NCI-H1092 (cell line): ENCODE measurements around the gene GPR149.
"Not testable (repeated sequence)": the region's sequence is repeated elsewhere in the genome, so short reads cannot be mapped to it uniquely, and the experiment has no call there.

Experiments used
- DNase-seq: peaks from one replicate; lab custom pipeline; 2025; lab: John Stamatoyannopoulos, UW

The GPR149 gene, protein sequence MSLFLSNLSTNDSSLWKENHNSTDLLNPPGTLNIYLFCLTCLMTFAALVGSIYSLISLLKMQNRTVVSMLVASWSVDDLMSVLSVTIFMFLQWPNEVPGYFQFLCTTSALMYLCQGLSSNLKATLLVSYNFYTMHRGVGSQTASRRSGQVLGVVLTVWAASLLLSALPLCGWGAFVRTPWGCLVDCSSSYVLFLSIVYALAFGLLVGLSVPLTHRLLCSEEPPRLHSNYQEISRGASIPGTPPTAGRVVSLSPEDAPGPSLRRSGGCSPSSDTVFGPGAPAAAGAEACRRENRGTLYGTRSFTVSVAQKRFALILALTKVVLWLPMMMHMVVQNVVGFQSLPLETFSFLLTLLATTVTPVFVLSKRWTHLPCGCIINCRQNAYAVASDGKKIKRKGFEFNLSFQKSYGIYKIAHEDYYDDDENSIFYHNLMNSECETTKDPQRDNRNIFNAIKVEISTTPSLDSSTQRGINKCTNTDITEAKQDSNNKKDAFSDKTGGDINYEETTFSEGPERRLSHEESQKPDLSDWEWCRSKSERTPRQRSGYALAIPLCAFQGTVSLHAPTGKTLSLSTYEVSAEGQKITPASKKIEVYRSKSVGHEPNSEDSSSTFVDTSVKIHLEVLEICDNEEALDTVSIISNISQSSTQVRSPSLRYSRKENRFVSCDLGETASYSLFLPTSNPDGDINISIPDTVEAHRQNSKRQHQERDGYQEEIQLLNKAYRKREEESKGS

DNA sequence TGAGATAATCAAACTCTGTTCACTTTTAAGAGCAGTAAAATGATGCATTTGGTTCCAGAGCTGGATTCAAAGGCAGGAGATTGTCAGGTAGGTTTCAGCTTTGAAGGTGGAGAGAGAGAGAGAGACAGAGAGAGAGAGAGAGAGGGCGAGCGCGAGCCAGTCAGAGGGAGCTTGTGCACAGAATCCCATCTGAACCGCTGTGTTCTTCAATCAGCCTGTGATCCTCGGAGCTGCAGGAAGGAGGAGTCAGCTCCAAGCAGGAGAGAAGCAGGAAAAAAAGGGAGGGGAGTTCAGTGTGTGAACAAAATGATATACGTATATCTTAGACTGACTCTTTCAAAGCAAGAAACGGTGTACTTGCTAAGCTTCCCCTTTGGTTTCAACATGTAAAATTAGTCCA lies at the start of gene GPR149:
Gene GPR149, minus strand, starts transcription at position 177 of the 400 bp plus-strand sequence. CDS start 575 bp downstream, outside the sequence.
- DNase-seq, result no peak

DNA sequence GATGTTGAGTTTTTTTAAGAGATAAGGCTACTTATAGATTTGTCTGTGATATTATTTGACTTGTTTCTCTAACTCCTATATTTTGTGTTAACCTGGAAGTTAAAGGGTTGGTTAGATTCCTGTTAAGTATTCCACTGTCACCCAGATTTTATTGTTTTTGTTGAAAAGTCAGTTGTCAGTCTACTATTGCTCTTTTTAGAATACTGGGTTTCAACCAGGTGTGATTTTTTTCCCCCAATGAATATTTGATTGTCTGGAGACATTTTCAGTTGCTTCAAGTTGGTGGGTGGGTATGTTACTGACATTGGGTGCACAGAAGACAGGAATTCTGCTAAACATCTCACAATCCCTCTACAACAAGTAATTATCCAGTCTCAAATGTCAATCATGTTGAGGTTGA lies 43.8 kb upstream of the GPR149 start:
- no peak for DNase-seq

DNA sequence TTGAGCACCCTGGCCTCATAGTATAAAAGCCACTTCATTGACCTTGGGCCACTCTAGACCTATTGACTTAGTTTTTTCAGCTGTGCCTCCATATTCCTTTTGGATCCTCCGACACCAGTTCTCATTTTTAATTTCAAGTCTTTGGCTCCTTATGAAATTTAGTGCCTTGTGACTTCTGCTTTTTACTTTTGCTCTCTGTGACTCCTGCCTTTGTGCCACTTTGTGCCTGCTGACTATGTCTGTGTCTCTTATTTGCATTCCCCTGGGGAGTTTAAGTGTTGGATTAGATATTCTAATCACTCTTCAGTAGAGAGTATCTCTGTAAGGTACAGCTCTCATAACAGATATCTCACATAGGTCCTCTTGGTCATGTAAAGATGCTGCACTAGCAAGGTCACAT lies 39.6 kb upstream of the GPR149 start:
- no peak for DNase-seq

DNA sequence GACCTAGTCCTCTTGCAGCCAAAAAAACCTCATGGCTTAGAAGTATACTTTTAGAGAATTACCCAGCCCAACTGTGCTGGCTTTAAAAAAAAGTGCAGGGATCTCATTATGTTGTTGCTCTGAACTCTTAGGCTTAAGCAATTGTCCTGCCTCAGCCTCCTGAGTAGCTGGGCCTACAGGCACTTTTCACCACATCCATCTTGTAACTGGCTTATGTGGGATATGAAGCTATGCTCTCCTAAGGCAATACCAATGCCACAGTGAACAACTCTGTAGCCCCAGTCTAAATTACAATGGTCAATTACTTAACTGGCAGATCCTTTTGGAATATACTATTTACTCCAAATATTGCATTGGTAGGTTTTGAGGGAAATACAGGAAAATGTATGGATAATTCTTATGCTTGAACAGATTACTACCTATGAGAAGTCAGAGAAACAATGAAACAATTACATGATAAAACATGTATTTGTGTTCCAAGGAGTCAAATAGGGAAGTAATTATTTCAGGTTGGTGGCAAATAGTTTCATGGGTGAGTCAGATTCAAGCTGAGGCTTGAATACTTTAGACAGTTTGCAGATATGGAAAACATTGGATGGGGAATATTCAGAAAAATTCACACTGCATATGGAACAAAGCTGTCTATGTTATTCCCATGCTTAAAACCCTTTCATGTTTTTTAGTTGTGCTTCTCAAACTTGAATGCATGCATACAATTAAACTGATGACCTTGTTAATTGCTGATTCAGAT lies 34.6 kb upstream of the GPR149 start:
- no peak for DNase-seq

DNA sequence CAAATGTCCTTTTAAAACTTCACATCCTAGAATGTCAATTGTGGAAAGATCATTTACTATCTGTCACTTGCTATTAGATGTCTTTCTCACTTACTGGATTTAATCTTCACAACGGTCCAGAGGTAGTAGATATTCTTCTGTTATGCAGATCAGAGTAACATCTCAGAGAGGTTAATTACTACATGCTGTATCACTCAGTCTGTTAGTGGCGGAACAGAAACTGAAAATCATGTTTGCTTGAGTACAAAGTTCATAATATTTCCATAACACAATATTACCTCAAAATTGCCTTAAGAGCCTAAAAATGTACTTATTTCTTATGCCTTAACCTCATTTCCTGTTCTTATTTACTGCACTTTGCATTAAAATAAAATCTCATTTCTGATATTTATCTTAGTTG lies 28.6 kb upstream of the GPR149 start:
- DNase-seq, result no peak

DNA sequence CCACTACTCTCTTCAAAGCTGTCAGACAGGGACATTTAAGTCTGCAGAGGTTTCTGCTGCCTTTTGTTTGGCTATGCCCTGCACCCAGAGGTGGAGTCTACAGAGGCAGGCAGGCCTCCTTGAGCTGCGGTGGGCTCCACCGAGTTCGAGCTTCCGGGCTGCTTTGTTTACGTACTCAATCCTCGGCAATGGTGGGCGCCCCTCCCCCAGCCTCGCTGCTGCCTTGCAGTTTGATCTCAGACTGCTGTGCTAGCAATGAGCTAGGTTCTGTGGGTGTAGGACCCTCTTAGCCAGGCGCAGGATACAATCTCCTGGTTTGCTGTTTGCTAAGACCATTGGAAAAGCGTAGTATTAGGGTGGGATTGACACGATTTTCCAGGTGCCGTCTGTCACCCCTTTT lies 9.1 kb upstream of the GPR149 start:
- DNase-seq, result not testable (repeated sequence)

DNA sequence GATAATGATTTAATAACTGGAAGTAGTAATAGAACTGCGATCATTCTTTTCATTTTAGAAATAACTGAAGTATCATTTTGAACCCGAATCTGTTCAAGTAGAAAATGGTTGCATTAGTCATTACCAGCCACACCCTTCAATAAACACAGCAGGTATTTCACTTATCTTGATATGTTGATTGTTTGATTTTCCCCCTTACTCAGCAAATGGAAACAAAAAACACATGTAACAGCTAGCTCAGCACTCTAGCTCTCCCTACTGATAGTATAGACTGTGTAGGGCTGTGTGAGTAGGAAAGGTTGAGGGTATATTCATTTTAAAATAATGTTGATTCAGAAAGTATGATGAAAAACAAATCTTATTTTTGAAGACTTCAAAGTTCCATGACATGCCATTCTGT lies 1.1 kb upstream of the GPR149 start:
- DNase-seq, result no peak

DNA sequence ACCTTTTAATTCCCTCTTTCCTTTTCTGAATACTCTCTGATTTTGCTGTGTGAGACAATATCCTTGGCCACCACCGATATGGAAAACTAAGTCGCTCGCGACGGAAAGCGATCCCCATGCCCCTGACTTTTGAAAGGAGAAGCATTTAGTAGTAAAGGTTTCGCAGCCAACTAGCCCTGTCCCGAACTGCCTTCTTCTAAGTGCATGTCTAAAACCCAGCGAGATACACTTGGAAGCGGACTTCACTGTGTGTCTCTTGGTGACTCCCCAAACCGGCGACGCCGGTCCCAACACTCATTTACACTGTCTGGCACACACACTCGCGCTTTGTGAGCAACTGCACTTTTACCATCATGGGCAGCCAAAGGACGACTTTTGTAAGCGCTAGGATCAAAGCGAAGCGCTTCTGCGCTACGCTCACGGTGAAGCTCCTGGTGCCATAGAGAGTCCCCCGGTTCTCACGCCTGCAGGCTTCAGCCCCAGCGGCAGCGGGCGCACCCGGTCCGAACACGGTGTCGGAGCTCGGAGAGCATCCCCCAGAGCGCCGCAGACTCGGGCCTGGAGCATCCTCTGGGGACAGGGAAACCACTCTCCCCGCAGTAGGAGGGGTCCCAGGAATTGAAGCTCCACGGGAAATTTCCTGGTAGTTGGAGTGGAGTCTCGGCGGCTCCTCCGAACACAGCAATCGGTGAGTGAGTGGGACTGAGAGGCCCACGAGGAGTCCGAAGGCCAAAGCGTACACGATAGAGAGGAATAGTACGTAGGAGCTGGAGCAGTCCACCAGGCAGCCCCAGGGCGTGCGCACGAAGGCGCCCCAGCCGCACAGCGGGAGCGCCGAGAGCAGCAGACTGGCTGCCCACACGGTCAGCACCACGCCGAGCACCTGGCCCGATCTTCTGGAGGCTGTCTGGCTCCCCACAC lies 1.4 kb downstream of the GPR149 start:
- no peak for DNase-seq

DNA sequence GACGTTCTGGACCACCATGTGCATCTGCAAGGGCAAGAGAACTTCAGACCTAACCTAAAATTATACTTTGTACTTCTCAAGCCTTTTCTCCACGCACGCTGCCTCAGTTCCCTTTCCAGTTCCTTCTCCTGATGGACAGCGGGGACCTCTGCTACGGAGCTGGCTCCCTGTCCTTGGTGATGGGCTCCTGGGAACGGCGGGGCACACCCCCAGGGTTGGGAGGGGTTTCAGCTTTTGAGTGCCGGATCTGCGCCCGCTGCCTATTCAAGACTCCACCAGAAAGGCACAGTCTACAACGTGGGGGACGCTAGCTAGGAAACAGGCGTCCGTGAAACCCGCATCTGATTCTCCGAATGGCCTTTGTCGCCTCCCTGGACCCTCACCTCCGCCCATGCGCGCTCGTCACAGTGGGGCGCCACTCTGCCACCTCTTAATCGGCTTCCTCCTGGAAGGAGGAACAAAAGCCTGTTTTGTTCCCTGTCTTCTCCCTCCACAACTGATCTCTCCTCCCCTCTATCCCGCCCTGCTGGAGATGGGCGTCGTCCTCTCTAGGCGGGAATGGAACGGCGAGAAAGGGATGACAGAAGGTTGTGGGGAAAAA lies 2.2 kb downstream of the GPR149 start:
- no peak for DNase-seq

DNA sequence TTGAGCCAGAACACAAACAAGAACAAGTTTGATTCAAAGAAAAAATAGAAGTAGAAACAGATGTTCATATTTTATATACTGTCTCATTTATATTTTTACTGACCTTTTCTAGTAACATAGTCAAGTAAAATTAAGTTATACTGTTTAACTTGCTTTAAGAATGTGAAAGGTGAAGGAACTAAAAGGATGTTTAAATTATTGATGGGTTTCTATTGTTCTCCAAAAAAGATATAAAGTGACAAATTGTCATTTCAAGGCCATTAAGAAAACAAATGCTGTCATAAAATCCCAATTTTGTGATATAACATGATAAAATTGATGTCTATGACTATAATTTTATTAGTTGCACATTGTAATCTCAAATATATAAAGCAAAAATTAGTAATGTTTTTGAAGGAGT lies 7.3 kb downstream of the GPR149 start:
- no peak for DNase-seq

DNA sequence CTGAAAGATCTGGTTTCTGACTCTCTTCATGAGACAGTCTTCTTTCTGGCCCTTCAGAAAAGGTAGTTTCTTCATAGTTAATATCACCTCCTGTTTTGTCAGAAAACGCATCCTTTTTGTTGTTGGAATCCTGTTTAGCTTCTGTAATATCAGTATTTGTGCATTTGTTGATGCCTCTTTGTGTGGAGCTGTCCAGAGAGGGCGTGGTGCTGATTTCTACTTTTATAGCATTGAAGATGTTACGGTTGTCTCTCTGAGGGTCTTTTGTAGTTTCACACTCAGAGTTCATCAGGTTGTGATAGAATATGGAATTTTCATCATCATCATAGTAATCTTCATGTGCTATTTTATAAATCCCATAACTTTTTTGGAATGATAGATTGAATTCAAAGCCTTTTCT lies 8.9 kb downstream of the GPR149 start:
- DNase-seq, result no peak

DNA sequence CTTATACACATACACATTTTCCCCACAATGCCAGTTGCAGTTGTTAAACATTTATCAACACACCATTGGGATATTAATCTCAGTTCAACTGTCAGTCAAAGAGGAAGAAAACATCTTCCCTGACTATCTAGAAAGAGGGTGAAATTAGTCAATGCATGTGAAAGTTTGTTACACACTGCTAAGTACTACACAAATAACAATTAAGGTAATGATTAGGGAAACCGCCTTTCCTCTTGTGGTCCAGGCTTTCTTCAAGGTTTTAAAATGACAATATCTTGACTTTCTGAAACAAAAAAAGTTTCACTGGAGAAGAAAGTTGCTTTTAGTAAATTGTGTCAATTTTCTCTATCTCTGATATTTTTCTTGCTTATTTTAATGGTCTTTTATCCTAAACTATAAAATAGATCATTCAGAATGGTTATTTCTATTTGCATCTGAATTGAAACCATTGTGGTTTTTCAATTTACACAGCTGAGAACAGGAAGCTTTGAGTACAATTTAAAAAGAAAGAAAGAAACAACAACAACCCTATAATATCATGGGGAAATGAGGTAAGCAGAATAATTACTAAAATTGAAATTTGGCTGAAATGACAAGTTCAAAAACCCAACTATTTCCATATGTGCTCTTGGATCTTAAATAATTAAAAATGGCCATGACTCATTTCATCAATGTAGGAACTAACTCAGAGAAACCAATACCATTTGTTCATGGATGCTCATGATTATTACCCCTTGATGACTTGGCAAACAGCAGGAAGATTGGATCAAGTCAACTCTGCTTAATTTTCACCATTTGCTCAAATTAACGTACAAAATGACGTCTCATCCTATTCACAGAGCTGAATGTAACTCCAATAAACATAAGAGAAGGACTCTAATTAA lies 31.7 kb downstream of the GPR149 start:
- no peak for DNase-seq

DNA sequence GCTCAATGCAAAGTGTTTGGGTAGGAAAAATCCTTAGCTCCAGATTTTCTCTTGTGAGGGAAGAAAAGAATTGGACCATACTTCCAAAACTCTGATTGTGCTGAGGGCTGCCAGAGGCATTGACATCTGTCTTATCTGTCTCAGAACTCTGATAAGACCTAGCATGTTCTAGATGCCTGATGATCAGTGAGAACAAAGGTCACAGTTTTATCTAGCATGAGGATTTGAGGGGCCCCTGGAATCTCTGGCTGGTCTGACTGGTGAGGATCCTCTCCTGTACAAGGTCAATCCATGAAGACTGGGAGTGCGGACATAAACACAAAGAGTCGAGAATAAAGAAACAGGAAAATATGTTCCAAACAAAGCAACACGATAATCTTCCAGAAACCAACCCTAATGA lies 40.1 kb downstream of the GPR149 start:
- DNase-seq, result no peak

DNA sequence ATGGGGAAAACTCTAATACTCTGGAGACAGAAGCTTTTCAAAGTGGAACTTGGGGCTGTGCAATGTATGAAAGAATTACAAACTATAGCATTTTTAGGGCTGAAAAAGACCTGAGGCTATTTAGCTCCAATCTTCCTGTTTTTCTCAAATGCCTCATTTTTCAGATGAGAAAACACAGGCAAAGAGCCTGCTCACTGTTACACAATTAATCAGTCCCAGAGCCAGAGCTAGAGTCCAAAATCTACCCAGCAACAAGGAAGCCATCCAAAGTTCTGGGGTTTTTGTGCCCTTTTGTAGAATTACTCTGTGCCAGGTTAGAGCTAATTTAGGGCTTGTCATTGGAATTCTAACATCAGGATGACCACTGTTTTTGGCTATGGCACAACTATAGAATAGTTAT lies 45.5 kb downstream of the GPR149 start:
- DNase-seq, result no peak

DNA sequence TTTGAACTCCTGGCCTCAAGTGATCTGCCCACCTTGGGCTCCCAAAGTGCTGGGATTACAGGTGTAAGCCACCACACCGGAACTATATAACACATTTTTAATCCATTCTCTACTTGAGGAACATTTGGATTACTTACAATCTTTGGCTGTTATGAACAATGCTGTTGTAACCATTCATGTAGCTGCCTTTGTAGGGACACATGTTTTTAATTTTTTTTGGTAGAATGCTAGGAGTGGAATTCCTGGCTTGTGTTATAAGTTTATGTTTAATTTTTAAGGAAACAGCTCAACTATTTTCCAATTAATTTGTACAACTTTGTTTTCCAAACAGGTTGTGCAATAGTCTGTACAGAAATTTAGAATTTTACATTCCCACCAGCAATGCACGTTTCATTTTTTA lies 51.7 kb downstream of the GPR149 start:
- no peak for DNase-seq

DNA sequence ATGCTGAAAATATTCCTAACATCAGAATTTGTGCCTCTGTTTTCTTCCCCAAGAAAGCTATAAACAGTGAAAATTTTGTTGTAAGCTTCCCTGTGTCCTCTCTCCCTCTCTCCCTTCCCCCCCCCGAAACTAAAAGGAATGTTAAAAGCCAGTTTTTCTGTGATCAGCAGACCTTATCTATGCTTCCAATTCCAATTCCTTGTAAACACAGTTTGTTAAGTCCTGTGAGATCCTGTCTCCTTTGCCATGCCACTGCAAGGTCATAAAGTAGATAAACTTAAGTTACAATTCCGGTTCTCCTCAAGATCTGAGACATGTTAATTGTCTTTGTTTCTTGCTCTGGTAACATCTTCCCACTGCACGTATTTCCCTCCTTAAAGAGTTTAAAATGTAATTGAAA lies 62.8 kb downstream of the GPR149 start:
- DNase-seq, result no peak

DNA sequence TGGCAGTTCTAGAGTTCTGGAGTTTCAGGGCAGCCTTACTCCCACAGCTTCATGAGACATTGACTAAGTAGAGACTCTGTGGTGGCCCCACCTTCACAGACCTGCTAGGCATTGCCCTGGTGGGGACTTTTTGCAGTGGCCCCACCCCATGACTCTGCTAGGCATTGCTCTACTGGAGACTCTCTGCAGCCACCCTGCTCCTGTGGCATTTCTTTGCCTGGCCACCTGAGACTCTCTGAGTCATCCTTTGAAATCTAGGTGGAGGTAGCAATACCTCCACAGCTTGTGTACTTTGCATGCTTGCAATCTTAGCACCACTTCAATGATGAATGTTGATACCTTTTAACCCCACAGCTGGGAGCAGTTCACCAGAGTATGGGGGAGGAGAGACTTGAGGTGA lies 65.1 kb downstream of the GPR149 start:
- no peak for DNase-seq

DNA sequence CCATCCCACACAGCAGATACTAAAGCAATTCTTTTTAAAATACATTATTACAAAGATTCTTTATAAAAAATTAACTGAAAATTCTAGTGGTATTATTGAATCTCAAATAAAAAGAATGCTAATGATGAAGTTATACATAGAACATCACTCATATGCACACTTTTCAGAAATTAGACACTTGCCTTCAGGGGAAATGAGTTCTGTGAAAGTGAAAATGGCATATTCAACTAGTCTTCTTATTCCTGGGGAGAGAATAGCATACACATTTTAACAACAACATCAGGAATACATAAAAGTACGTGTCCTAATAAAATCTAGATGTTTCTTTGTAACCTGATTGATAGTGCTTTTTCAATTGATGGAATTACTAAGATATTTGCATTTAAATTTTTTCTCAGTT lies 68.9 kb downstream of the GPR149 start:
- no peak for DNase-seq

DNA sequence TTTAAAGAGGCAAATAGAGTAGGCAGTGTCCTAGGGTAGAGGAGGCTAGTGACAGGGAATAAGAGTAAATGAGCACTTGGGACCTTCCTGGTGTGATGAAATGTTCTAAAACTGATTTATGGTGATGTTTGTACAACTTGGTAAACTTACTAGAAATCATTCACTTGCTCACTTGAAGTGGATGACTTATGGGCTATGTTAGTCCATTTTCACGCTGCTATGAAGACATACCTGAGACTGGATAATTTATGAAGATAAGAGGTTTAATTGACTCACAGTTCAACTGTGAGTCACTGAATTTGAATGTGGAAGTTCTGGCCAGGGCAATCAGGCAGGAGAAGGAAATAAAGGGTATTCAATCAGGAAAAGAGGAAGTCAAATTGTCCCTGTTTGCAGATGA lies 74.0 kb downstream of the GPR149 start:
- DNase-seq, result no peak

DNA sequence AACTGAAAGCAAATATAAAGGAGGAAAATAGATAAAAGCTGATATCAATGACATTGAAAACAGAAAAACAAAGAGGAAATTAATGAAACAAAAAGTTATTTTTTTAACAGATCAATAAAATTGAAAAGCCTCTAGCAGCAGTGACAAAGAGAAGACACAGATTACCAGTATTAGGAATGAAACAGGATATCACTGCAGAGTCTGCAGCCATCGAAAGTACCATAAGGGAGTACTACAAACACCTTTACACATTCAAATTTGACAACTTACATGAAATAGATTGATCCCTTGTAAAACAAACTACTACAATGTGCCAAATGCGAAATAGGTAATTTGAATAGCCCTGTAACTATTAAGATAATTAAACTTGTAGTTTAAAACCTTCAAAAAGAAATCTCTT lies 80.8 kb downstream of the GPR149 start:
- DNase-seq, result no peak
